Measurements from ENCODE around the gene THBS2.

DNA sequence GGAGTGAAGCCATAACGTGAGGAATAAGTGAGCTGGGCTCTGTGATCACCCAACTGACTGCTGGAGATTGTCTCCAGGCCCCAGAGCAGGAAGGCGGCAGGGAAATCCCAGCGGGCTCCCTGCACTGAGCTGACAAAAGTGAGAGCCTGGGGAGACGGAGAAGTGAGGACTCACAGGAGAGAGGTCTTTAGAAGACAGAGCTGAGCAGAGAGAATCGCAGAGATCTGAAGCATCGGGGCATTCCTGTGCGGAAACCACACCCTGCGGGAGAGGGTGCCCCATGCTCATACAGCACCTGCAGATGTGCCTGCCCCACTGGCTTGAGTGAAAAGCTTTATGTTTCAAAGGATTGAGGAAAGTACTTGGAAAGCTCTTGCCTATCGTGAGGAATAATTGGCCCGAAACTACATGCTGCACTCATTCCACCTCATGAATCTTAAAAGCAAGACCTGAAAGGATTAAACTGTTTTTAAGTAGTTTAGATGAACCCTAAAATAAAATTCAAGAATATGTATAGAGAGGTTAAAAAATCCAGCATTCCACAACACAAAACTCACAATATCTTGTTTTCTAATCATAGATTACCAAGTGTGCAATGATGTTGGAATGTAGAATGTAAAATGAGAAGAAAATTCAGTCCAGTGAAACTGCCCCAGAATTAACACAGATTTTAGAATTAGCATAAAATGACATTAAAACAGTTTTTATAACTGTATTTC, 17.7 kb upstream of the THBS2 start:
- TF ChIP-seq POLR2AphosphoS5 (IDR thresholded peaks at IDR 0.05) (no peak), POLR2A (IDR thresholded peaks at IDR 0.05) (no peak), EP300 (IDR thresholded peaks at IDR 0.05) (no peak)
- TF ChIP-seq, protein P1, sequence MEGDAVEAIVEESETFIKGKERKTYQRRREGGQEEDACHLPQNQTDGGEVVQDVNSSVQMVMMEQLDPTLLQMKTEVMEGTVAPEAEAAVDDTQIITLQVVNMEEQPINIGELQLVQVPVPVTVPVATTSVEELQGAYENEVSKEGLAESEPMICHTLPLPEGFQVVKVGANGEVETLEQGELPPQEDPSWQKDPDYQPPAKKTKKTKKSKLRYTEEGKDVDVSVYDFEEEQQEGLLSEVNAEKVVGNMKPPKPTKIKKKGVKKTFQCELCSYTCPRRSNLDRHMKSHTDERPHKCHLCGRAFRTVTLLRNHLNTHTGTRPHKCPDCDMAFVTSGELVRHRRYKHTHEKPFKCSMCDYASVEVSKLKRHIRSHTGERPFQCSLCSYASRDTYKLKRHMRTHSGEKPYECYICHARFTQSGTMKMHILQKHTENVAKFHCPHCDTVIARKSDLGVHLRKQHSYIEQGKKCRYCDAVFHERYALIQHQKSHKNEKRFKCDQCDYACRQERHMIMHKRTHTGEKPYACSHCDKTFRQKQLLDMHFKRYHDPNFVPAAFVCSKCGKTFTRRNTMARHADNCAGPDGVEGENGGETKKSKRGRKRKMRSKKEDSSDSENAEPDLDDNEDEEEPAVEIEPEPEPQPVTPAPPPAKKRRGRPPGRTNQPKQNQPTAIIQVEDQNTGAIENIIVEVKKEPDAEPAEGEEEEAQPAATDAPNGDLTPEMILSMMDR (IDR thresholded peaks at IDR 0.05), result no peak
